Endothelial cell (in vitro differentiated cells): ENCODE measurements around the gene PTPN1. TPM values are rescaled to one million over a fixed set of nuclear protein-coding genes. Genes with fewer than 3 reads are reported as not detected.
"Not testable (repeated sequence)": the region's sequence is repeated elsewhere in the genome, so short reads cannot be mapped to it uniquely, and the experiment has no call there.

Experiments
- DNase-seq: peaks from one replicate; pipeline ENCODE4 v3.0.0; 2021; ENCODE audit warnings: low spot score
- H3K27ac Mint-ChIP-seq: one replicate; pipeline ENCODE4 v1.8.0; 2021; ENCODE audit warnings: mixed read lengths, inconsistent platforms; ENCODE audit not compliant: unreplicated experiment
- H3K27me3 Mint-ChIP-seq: one replicate; pipeline ENCODE4 v1.8.0; 2021; ENCODE audit warnings: mild to moderate bottlenecking, moderate library complexity, mixed read lengths, inconsistent platforms; ENCODE audit not compliant: unreplicated experiment
- H3K36me3 Mint-ChIP-seq: one replicate; pipeline ENCODE4 v1.8.0; 2021; ENCODE audit warnings: mild to moderate bottlenecking, low read depth, mixed read lengths, inconsistent platforms; ENCODE audit not compliant: unreplicated experiment
- H3K4me1 Mint-ChIP-seq: one replicate; pipeline ENCODE4 v1.8.0; 2021; ENCODE audit warnings: mild to moderate bottlenecking, mixed read lengths, inconsistent platforms; ENCODE audit not compliant: unreplicated experiment
- H3K4me3 Mint-ChIP-seq: one replicate; pipeline ENCODE4 v1.8.0; 2021; ENCODE audit warnings: mild to moderate bottlenecking, mixed read lengths, inconsistent platforms; ENCODE audit not compliant: unreplicated experiment
- H3K9me3 Mint-ChIP-seq: one replicate; pipeline ENCODE4 v1.8.0; 2021; ENCODE audit warnings: mixed read lengths, inconsistent platforms; ENCODE audit not compliant: unreplicated experiment
- total RNA-seq: library from RNA; stranded (reverse); fragmentation: NEBNext Ultra II Directional; extraction: Animal tissue kit (Norgen Biotek cat#: 25700); gene quantifications from one replicate; pipeline ENCODE4 v1.2.1, GENCODE V29; 2021; ENCODE audit not compliant: unreplicated experiment
- TF ChIP-seq, protein P1 (sequence below): fragments of 200-600 bp; sonication (generic); IDR thresholded peaks from one replicate; pipeline ENCODE4 v1.5.0; 2021; ENCODE audit warnings: antibody characterized with exemption; ENCODE audit not compliant: unreplicated experiment

The PTPN1 gene
- total RNA-seq, 1 donor from 2014 or later, result 46.0 TPM

- Mint-ChIP-seq H3K9me3 (no peaks in the 10 kb centered on the region), H3K27me3 (peaks cover 2% of the 10 kb centered on the region), H3K27ac (no peak overlapping the region), H3K4me1 (peaks cover 10% of the 10 kb centered on the region), H3K4me3 (no peak overlapping the region), H3K36me3 (no peaks in the 10 kb centered on the region)
- TF ChIP-seq, protein P1, sequence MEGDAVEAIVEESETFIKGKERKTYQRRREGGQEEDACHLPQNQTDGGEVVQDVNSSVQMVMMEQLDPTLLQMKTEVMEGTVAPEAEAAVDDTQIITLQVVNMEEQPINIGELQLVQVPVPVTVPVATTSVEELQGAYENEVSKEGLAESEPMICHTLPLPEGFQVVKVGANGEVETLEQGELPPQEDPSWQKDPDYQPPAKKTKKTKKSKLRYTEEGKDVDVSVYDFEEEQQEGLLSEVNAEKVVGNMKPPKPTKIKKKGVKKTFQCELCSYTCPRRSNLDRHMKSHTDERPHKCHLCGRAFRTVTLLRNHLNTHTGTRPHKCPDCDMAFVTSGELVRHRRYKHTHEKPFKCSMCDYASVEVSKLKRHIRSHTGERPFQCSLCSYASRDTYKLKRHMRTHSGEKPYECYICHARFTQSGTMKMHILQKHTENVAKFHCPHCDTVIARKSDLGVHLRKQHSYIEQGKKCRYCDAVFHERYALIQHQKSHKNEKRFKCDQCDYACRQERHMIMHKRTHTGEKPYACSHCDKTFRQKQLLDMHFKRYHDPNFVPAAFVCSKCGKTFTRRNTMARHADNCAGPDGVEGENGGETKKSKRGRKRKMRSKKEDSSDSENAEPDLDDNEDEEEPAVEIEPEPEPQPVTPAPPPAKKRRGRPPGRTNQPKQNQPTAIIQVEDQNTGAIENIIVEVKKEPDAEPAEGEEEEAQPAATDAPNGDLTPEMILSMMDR, result no peak
- DNase-seq, result no peak
Measured at GRCh38 chr20:50499938-50500337, 10.2 kb upstream of the PTPN1 start.

DNA sequence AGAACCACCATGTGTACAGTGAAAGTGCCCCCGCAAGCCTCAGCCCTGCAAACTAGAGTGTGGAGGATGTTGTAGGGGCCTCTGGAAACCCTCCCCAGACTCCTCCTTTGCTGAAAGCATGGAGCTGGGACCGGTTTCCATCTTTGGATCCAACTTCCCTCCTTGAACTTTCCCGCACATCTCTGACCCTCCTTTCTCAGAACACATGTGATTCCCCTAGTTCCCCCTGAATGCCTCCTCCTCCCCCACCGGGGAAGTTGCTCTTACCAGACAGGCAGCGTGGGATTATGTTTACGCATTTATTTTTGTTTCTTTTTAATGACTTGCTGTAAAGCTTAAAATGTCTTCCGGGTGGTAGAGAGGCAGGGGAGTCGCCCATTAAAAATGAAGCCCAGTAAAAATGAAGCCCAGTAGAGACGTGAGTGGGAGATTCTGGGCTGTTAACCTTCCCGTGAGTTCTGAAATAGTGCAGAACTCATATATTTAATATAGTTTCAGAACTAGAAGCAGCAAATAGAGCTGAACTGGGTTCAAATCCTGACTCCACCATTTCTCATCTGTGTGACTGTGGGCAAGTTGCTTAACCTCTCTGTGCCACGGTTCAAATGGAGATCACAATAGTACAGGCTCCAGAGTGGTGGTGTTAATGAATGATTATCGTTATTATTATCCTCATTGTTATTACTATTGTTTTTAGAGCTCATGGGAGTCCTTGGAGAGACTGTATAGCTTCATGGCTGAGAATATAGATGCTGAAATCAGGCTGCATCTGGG, 8.0 kb upstream of the PTPN1 start:
- Mint-ChIP-seq H3K4me1 (peaks cover 10% of the 10 kb centered on the region), H3K27me3 (peaks cover 1% of the 10 kb centered on the region), H3K9me3 (no peaks in the 10 kb centered on the region), H3K36me3 (no peaks in the 10 kb centered on the region), H3K27ac (no peak overlapping the region), H3K4me3 (no peak overlapping the region)
- no peak for DNase-seq
- TF ChIP-seq, protein P1, result no peak

GRCh38 chr20:50504231-50504823, 5.9 kb upstream of the PTPN1 start:
- no peaks in the 10 kb centered on the region for H3K36me3 Mint-ChIP-seq
- no peak for DNase-seq
- no peaks in the 10 kb centered on the region for H3K9me3 Mint-ChIP-seq
- TF ChIP-seq, protein P1, result no peak
- peaks cover 3% of the 10 kb centered on the region for H3K27me3 Mint-ChIP-seq
- peaks cover 14% of the 10 kb centered on the region for H3K4me1 Mint-ChIP-seq
- H3K4me3 Mint-ChIP-seq, result no peak overlapping the region
- no peak overlapping the region for H3K27ac Mint-ChIP-seq

DNA sequence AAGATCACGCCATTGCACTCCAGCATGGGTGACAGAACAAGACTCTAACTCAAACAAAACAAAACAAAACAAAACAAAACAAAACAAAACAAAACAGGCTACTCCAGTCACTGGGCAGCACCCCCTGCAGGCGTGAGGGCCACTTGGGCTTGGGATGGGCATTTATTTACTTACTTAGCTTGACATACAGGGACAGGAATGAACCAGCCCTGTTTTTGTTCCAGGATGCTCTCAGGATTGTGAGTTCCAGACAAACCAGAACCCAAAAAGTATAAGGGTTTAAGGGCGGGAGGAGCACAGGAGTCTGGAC, 4.0 kb upstream of the PTPN1 start:
- H3K27ac Mint-ChIP-seq, result no peak overlapping the region
- no peaks in the 10 kb centered on the region for H3K9me3 Mint-ChIP-seq
- peaks cover 11% of the 10 kb centered on the region for H3K27me3 Mint-ChIP-seq
- H3K4me3 Mint-ChIP-seq, result no peak overlapping the region
- peaks cover 21% of the 10 kb centered on the region for H3K4me1 Mint-ChIP-seq
- TF ChIP-seq, protein P1, result no peak
- no peak for DNase-seq
- H3K36me3 Mint-ChIP-seq, result no peaks in the 10 kb centered on the region

DNA sequence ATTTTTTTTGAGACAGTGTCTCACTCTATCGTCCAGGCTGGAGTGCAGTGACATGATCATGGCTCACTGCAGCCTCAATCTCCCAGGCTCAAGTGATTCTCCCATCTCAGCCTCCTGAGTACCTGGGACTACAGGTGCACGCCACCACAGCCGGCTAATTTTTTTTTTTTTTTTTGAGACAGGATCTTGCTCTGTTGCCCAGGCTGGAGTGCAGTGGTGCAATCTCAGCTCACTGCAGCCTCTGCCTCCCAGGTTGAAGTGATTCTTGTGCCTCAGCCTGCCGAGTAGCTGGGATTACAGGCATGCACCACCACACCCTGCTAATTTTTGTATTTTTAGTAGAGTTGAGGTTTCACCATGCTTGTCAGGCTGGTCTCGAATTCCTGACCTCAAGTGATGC, 2.4 kb upstream of the PTPN1 start:
- not testable (repeated sequence) for H3K36me3 Mint-ChIP-seq, H3K9me3 Mint-ChIP-seq, H3K27ac Mint-ChIP-seq, H3K4me3 Mint-ChIP-seq, DNase-seq
- peaks cover 13% of the 10 kb centered on the region for H3K27me3 Mint-ChIP-seq
- peaks cover 33% of the 10 kb centered on the region for H3K4me1 Mint-ChIP-seq
